Lower lobe of right lung (tissue), 2 donors: ENCODE data around the gene USP31. TPM values are rescaled to one million over a fixed set of nuclear protein-coding genes. Genes with fewer than 3 reads are reported as not detected.

Experiments
- ATAC-seq, 2 donors: fragments of 200-7000 bp; cut with Tn5 transposase; one replicate each; pipeline ENCODE4 v1.9.1; 2020 to 2022; ENCODE audit warnings: mild to moderate bottlenecking in 2 of 2, moderate library complexity in 2 of 2
- DNase-seq: peaks from one replicate; pipeline ENCODE4 v3.0.0-alpha.2; 2020
- H3K27ac ChIP-seq: fragments of 200-600 bp; one replicate; pipeline ENCODE4 v1.8.0; 2022
- H3K27me3 ChIP-seq: fragments of 200-600 bp; one replicate; pipeline ENCODE4 v1.8.0; 2022; ENCODE audit warnings: low read depth
- H3K36me3 ChIP-seq: fragments of 200-600 bp; one replicate; pipeline ENCODE4 v1.8.0; 2022; ENCODE audit warnings: mild to moderate bottlenecking
- H3K4me1 ChIP-seq: fragments of 200-600 bp; one replicate; pipeline ENCODE4 v1.8.0; 2022
- H3K4me3 ChIP-seq: fragments of 200-600 bp; one replicate; pipeline ENCODE4 v1.8.0; 2022; ENCODE audit warnings: mild to moderate bottlenecking
- H3K9me3 ChIP-seq: fragments of 200-600 bp; one replicate; pipeline ENCODE4 v1.8.0; 2022
- intact Hi-C: fragments of 100-400 bp; cut with DNase I; formaldehyde crosslinking; loops from one replicate; pipeline ENCODE4 v1.11.0; 2022
- total RNA-seq: library from RNA; stranded (reverse); fragmentation: NEBNext Ultra II Directional; extraction: Animal tissue kit (Norgen Biotek cat#: 25700); gene quantifications from one replicate; pipeline ENCODE4 v1.2.1, GENCODE V29; 2021
- TF ChIP-seq, protein P1 (sequence below): fragments of 200-600 bp; IDR thresholded peaks from one replicate; pipeline ENCODE4 v1.8.0; 2022; ENCODE audit warnings: antibody characterized with exemption, mild to moderate bottlenecking
- donor health status: DM: no; HTN: yes; CAD: no; lungs with severe emphysema.

Gene USP31
- total RNA-seq, 1 donor from 2014 or later: 13.1 TPM

DNA sequence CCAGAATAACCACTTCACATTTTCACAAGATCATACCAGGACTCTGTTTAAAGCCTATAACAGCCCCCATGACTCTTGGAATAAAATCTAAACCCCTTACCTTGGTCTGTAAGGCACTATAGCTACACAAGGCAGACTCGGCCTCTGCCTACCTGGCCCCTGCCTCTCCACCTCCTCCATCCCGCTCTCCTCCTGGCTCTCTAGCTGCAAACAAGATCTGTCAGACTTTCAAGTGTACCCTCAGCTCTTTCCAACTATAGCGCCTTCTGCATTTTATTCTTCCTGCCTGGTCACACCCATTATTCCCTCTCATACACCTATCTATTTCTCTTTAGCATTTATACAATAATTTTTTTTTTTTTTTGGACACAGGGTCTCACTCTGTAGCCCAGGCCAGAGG lies 8.2 kb downstream of the USP31 start:
- Histone ChIP-seq H3K9me3 (peaks cover 6% of the 10 kb centered on the region), H3K27me3 (no peaks in the 10 kb centered on the region), H3K4me3 (no peak overlapping the region), H3K36me3 (no peaks in the 10 kb centered on the region), H3K4me1 (peaks cover 14% of the 10 kb centered on the region), H3K27ac (no peak overlapping the region)
- ATAC-seq (no peak), DNase-seq (no peak)
- intact Hi-C loops: no loop called here
- TF ChIP-seq, protein P1, sequence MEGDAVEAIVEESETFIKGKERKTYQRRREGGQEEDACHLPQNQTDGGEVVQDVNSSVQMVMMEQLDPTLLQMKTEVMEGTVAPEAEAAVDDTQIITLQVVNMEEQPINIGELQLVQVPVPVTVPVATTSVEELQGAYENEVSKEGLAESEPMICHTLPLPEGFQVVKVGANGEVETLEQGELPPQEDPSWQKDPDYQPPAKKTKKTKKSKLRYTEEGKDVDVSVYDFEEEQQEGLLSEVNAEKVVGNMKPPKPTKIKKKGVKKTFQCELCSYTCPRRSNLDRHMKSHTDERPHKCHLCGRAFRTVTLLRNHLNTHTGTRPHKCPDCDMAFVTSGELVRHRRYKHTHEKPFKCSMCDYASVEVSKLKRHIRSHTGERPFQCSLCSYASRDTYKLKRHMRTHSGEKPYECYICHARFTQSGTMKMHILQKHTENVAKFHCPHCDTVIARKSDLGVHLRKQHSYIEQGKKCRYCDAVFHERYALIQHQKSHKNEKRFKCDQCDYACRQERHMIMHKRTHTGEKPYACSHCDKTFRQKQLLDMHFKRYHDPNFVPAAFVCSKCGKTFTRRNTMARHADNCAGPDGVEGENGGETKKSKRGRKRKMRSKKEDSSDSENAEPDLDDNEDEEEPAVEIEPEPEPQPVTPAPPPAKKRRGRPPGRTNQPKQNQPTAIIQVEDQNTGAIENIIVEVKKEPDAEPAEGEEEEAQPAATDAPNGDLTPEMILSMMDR: no peak

DNA sequence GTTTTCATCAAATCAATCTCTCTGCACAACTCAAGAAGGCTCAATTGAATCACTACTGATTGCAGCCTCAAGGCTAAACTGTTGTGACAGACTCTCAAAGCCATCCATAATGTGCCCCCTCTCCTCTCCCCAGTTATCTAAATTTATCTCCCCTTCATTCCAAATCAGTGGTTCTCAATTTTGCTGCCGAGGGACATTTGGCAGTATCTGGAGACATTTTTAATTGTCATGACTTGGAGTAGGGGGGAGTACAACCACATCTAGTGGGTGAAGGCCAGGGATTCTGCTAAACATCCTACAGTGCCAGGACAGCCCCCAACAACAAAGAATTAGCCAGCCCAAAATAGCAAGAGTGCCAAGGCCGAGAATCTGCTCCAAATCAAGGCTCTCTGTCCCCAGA lies 9.1 kb downstream of the USP31 start:
- no peak overlapping the region for H3K4me3 ChIP-seq
- intact Hi-C loops: no loop called here
- ATAC-seq (no peak), DNase-seq (no peak)
- H3K4me1 ChIP-seq: peaks cover 5% of the 10 kb centered on the region
- no peaks in the 10 kb centered on the region for H3K36me3 ChIP-seq
- H3K27me3 ChIP-seq: no peaks in the 10 kb centered on the region
- peaks cover 6% of the 10 kb centered on the region for H3K9me3 ChIP-seq
- H3K27ac ChIP-seq: no peak overlapping the region
- TF ChIP-seq, protein P1: no peak

DNA sequence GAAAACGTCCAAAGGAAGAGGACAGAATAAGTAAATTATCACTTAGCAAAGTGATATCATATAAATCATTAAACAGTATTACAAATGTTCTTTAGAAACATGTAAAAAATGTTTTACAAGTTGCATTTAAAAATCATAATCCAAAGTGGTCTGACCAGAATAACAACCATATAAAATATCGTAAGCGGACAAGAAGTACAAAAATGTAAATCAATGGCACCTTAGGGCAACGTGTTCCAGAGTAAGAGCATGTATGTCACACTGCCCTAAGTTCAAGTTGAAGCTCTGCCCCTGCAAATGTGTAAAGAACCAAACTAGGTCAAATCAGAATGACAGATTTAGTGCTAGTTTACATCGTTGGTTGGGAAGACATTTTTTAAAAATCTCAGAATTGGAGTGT lies 11.4 kb downstream of the USP31 start:
- TF ChIP-seq, protein P1: no peak
- Histone ChIP-seq H3K27me3 (no peaks in the 10 kb centered on the region), H3K9me3 (peaks cover 6% of the 10 kb centered on the region), H3K4me1 (peaks cover 10% of the 10 kb centered on the region), H3K36me3 (no peaks in the 10 kb centered on the region), H3K27ac (no peak overlapping the region), H3K4me3 (no peak overlapping the region)
- DNase-seq: no peak
- no peak for ATAC-seq
- intact Hi-C loops: no loop called here

DNA sequence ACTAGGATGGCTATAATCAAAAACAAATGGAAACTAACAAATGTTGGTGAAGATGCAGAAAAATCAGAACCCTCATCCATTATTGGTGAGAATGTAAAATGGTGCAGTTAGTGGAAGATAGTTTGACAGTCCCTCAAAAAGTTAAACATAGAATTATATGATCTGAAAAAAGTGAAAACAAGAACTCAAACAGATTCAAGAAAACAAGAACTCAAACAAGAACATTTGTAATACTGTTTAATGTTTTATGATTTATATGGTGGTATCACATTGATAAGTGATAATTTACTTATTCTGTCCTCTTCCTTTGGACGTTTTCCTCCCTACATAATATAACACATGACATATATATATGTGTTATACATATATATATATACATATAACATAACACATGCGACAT lies 12.0 kb downstream of the USP31 start:
- intact Hi-C loops: no loop called here

DNA sequence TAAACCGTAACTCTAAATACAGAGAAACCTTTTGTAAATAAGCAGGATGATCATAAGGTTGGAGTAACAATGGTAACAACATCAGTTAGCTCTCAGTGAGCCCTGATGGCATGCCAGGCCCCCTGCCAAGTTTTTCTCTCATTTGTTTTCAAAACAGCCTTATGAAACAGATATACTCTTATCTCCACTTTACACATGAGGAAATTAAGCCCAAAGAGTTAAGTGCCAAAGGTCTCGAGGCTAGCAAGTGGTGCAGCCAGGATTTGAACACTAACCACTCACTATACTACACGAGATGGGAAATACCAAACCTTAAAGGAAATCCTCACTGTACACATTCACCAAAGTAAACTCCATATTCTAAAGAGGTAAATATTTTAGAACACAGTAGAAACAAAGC lies 15.0 kb downstream of the USP31 start:
- TF ChIP-seq, protein P1: no peak
- intact Hi-C loops: no loop called here
- DNase-seq: no peak
- Histone ChIP-seq H3K27me3 (no peaks in the 10 kb centered on the region), H3K36me3 (no peaks in the 10 kb centered on the region), H3K27ac (no peak overlapping the region), H3K9me3 (peaks cover 6% of the 10 kb centered on the region), H3K4me1 (peaks cover 20% of the 10 kb centered on the region), H3K4me3 (no peak overlapping the region)
- ATAC-seq: no peak

More for the DNA sequence above, 12.0 kb downstream of the USP31 start:
- Histone ChIP-seq H3K4me1 (peaks cover 12% of the 10 kb centered on the region), H3K36me3 (no peaks in the 10 kb centered on the region), H3K4me3 (no peak overlapping the region), H3K27me3 (no peaks in the 10 kb centered on the region), H3K27ac (no peak overlapping the region), H3K9me3 (peaks cover 6% of the 10 kb centered on the region)
- TF ChIP-seq, protein P1: no peak
- ATAC-seq (no peak), DNase-seq (no peak)
